DOHH2 (cell line): Measurements from ENCODE around the gene TSSK6.

Experiments
- EZH2phosphoT487 ChIP-seq: fragments of 200-600 bp; sonication (generic); IDR thresholded peaks from 2 replicates; pipeline ENCODE4 v1.6.1; 2017; ENCODE audit warnings: borderline replicate concordance, mild to moderate bottlenecking, antibody characterized with exemption, low read length, moderate library complexity, mixed read lengths
- TF ChIP-seq, protein P1 (sequence below): fragments of 200-600 bp; sonication (generic); IDR thresholded peaks from one replicate; pipeline ENCODE4 v1.5.1; 2014; ENCODE audit warnings: antibody characterized with exemption, mild to moderate bottlenecking, low read depth, low read length; ENCODE audit not compliant: poor library complexity, severe bottlenecking

DNA sequence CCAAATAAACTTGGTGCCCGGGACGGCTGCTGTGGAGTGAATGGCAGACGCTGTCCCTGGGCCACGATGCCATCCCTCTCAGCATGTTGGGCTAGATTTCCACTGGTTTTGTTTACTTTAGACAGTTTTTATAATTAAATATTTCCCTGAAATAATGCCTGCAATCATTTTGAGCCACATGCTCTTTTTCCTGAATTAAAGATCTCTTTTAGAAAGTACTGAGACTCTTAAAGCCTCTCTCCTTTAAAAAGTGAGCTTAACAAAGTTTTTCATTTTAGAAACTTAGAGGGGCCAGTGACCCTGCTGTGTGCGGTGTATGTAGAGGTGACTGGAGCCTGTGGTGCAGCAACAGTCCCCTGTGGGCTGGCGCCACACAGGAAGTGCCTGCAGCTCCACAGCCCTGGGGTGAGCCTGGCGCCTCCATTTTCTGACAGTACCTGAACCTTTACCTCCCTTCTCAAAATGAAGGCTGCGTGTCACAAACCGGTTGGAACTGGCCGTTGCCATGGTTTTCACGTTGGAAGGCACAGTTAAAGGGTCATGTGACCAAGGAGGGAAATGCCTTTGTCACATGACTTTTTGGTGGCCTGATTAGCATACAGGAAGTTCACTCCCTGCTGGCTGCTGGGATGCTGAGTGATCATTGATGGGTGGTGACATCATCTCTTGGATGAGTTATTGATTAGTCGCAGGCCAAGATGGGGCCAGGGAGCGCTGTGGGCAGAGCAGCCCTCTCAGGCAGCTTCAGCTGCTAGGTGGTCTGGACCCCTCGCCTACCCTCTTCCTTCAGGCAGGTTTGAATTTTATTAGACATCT, 26.3 kb downstream of the TSSK6 start:
- TF ChIP-seq, protein P1, sequence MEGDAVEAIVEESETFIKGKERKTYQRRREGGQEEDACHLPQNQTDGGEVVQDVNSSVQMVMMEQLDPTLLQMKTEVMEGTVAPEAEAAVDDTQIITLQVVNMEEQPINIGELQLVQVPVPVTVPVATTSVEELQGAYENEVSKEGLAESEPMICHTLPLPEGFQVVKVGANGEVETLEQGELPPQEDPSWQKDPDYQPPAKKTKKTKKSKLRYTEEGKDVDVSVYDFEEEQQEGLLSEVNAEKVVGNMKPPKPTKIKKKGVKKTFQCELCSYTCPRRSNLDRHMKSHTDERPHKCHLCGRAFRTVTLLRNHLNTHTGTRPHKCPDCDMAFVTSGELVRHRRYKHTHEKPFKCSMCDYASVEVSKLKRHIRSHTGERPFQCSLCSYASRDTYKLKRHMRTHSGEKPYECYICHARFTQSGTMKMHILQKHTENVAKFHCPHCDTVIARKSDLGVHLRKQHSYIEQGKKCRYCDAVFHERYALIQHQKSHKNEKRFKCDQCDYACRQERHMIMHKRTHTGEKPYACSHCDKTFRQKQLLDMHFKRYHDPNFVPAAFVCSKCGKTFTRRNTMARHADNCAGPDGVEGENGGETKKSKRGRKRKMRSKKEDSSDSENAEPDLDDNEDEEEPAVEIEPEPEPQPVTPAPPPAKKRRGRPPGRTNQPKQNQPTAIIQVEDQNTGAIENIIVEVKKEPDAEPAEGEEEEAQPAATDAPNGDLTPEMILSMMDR: no peak
- TF ChIP-seq EZH2phosphoT487: no peak
